Activated T-helper 2 cell treated with anti-CD3 and anti-CD28 coated beads, Interferon-gamma antibody, Interleukin-2, Interleukin-4, amounts not matched to agents 10 μg/mL and 5 μg/mL and 100 μg/mL, durations not matched to agents 14 hours and 24 hours and 36 hours (primary cell): ENCODE measurements around the gene KRTAP3-1. TPM values are rescaled to one million over a fixed set of nuclear protein-coding genes. Genes with fewer than 3 reads are reported as not detected.

Experiments used
- DNase-seq: peaks from one replicate; pipeline ENCODE4 v3.0.0; 2021; ENCODE audit warnings: low spot score
- H3K27ac Mint-ChIP-seq: one replicate; pipeline ENCODE4 v1.8.0; 2021; ENCODE audit warnings: mixed read lengths
- H3K27me3 Mint-ChIP-seq: one replicate; pipeline ENCODE4 v1.8.0; 2021; ENCODE audit warnings: low read depth, mixed read lengths
- H3K36me3 Mint-ChIP-seq: one replicate; pipeline ENCODE4 v1.8.0; 2021; ENCODE audit warnings: low read depth, mixed read lengths
- H3K4me1 Mint-ChIP-seq: one replicate; pipeline ENCODE4 v1.8.0; 2021; ENCODE audit warnings: low read depth, mixed read lengths
- H3K4me3 Mint-ChIP-seq: one replicate; pipeline ENCODE4 v1.8.0; 2021; ENCODE audit warnings: low read depth, mild to moderate bottlenecking, moderate library complexity, mixed read lengths
- H3K9me3 Mint-ChIP-seq: one replicate; pipeline ENCODE4 v1.8.0; 2021; ENCODE audit warnings: mixed read lengths
- intact Hi-C: fragments of 100-400 bp; cut with micrococcal nuclease; formaldehyde crosslinking; loops from one replicate; pipeline ENCODE4 v1.15.1; 2023
- total RNA-seq: library from RNA; stranded (reverse); gene quantifications from 2 replicates; pipeline ENCODE4 v1.2.3, GENCODE V29; 2022

KRTAP3-1 gene
- total RNA-seq, 1 donor from 2014 or later, result not detected

GRCh38 chr17:40960144-40960543 is 48.8 kb downstream of the KRTAP3-1 start:
- Mint-ChIP-seq H3K27ac (no peak overlapping the region), H3K4me1 (peaks cover 4% of the 10 kb centered on the region), H3K27me3 (peaks cover 10% of the 10 kb centered on the region), H3K9me3 (no peaks in the 10 kb centered on the region), H3K36me3 (no peaks in the 10 kb centered on the region), H3K4me3 (no peak overlapping the region)
- intact Hi-C loops, result no loop called here
- no peak for DNase-seq

Other genes with a start within 250 kb of the KRTAP3-1 start
- not detected in 2 replicates for gene KRT26, start 236.9 kb downstream of the KRTAP3-1 start, total RNA-seq
- not detected in 2 replicates for gene KRT27, start 226.6 kb downstream of the KRTAP3-1 start, total RNA-seq
- gene KRT28, start 209.2 kb downstream of the KRTAP3-1 start, total RNA-seq, result not detected in 2 replicates
- 27.8 and 29.1 TPM in 2 replicates for gene KRT10, start 186.5 kb downstream of the KRTAP3-1 start, total RNA-seq
- not detected in 2 replicates for gene KRT12, start 141.9 kb downstream of the KRTAP3-1 start, total RNA-seq
- not detected in 2 replicates for gene KRT20, start 123.9 kb downstream of the KRTAP3-1 start, total RNA-seq
- not detected in 2 replicates for gene KRT23, start 71.5 kb downstream of the KRTAP3-1 start, total RNA-seq
- not detected in 2 replicates for gene KRT39, start 42.2 kb downstream of the KRTAP3-1 start, total RNA-seq
- not detected in 2 replicates for gene KRT40, start 24.8 kb downstream of the KRTAP3-1 start, total RNA-seq
- not detected in 2 replicates for gene KRTAP3-3, start 15.0 kb downstream of the KRTAP3-1 start, total RNA-seq
- gene KRTAP3-2, start 9.2 kb downstream of the KRTAP3-1 start, total RNA-seq, result not detected in 2 replicates
- not detected in 2 replicates for gene KRTAP1-5, start 18.1 kb upstream of the KRTAP3-1 start, total RNA-seq
- gene KRTAP1-4, start 21.1 kb upstream of the KRTAP3-1 start, total RNA-seq, result not detected in 2 replicates
- gene KRTAP1-3, start 25.7 kb upstream of the KRTAP3-1 start, total RNA-seq, result not detected in 2 replicates
- not detected in 2 replicates for gene KRTAP1-1, start 32.3 kb upstream of the KRTAP3-1 start, total RNA-seq
- gene KRTAP2-1, start 38.2 kb upstream of the KRTAP3-1 start, total RNA-seq, result not detected in 2 replicates
- not detected in 2 replicates for gene KRTAP2-2, start 46.1 kb upstream of the KRTAP3-1 start, total RNA-seq
- not detected in 2 replicates for gene KRTAP2-3, start 51.0 kb upstream of the KRTAP3-1 start, total RNA-seq
- gene KRTAP2-4, start 56.8 kb upstream of the KRTAP3-1 start, total RNA-seq, result not detected in 2 replicates
- not detected in 2 replicates for gene KRTAP4-7, start 75.0 kb upstream of the KRTAP3-1 start, total RNA-seq
- gene KRTAP4-8, start 89.0 kb upstream of the KRTAP3-1 start, total RNA-seq, result not detected in 2 replicates
- not detected in 2 replicates for gene KRTAP4-16, start 93.1 kb upstream of the KRTAP3-1 start, total RNA-seq
- not detected in 2 replicates for gene KRTAP4-9, start 96.3 kb upstream of the KRTAP3-1 start, total RNA-seq
- gene KRTAP4-11, start 109.2 kb upstream of the KRTAP3-1 start, total RNA-seq, result not detected in 2 replicates
- not detected in 2 replicates for gene KRTAP4-12, start 115.1 kb upstream of the KRTAP3-1 start, total RNA-seq
- gene KRTAP4-6, start 131.4 kb upstream of the KRTAP3-1 start, total RNA-seq, result not detected in 2 replicates
- gene KRTAP4-5, start 140.7 kb upstream of the KRTAP3-1 start, total RNA-seq, result not detected in 2 replicates
- not detected in 2 replicates for gene KRTAP4-4, start 151.6 kb upstream of the KRTAP3-1 start, total RNA-seq
- gene KRTAP4-3, start 159.1 kb upstream of the KRTAP3-1 start, total RNA-seq, result not detected in 2 replicates
- not detected in 2 replicates for gene KRTAP4-2, start 169.1 kb upstream of the KRTAP3-1 start, total RNA-seq
- gene KRTAP4-1, start 175.8 kb upstream of the KRTAP3-1 start, total RNA-seq, result not detected in 2 replicates
- gene KRTAP9-1, start 180.8 kb upstream of the KRTAP3-1 start, total RNA-seq, result not detected in 2 replicates
- gene KRTAP9-2, start 217.5 kb upstream of the KRTAP3-1 start, total RNA-seq, result not detected in 2 replicates
- not detected in 2 replicates for gene KRTAP9-3, start 223.3 kb upstream of the KRTAP3-1 start, total RNA-seq
- gene KRTAP9-8, start 228.9 kb upstream of the KRTAP3-1 start, total RNA-seq, result not detected in 2 replicates
- not detected in 2 replicates for gene KRTAP9-4, start 240.6 kb upstream of the KRTAP3-1 start, total RNA-seq
- gene KRTAP9-9, start 246.3 kb upstream of the KRTAP3-1 start, total RNA-seq, result not detected in 2 replicates